Activated CD4-positive, CD25-positive, alpha-beta regulatory T cell (primary cell): ENCODE data around the gene RPN2.

Experiments used
- DNase-seq, 4 experiments: peaks; one replicate each; lab custom pipeline; 2025; lab: John Stamatoyannopoulos, UW

The RPN2 gene

DNA sequence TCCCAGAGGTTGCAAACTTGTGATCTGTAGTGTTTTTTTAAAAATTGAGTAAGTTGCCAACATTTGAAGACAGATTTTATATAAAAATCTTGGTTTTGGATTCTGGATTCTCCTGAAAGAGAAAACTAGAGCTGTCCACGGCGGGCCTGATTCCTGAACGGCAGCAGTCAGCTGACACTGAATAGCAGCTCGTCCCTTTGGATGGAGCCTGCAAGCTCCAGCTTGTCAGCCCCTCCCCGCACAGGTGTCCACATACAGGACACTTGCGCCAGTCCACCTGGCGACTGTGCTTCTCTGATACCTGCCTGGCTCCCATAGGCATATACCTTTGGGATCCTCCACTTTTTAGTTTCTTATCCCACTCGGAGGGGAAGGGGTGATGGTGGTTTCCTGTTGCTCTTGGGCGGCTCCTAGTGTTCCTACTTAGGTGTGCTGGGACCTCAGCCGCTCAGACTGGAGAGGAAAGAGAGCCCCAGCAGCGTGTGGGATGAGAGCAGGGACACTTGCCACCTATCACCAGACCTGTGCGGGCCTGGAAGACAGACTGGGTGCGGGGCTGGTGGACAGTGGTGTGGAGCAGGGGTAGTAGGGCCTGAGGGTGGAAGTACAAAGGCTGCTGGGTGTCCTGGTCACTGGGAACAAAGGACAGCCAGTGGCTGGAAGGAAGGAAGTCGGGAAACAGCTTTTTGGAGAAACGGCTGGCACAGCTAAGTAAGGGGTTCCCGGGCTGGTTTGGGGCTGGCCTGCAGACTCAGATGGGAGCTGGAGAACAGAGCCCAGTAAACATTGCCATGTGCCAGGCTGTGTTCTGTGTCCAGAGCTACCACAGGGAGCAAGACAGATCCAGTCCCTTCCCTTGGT is 64.2 kb downstream of the RPN2 start:
- no peak for DNase-seq

DNA sequence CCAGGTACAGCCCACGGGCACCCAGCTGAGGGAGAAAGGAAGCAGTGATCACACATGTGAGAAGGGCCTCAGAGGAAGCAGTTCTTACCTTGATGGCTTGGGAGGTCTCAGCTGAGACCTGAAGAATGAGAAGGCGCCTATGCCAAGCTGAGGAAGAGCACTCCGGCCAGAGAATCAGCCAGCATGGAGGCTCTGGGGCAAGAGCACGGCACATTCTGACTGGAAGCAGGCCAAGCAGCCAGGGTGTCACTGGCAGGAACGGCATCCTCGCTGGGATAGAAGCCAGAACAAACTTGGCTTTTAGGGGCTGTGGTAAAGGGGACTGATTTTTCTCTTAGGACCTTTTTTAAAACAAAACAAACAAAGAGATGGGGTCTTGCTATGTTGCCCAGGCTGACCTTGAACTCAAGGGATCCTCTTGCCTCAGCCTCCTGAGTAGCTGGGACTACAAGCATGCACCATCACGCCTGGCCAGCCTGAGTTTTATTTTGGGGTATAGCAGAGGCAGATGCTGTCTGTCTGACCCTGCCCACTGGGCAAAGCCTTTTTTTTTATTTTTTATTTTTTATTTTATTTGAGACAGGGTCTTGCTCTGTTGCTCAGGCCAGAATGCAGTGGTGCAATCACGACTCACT is 64.9 kb downstream of the RPN2 start:
- no peak for DNase-seq

- DNase-seq: no peak
These were observed 65.4 kb downstream of the RPN2 start for GRCh38 chr20:37244572-37244957.

DNA sequence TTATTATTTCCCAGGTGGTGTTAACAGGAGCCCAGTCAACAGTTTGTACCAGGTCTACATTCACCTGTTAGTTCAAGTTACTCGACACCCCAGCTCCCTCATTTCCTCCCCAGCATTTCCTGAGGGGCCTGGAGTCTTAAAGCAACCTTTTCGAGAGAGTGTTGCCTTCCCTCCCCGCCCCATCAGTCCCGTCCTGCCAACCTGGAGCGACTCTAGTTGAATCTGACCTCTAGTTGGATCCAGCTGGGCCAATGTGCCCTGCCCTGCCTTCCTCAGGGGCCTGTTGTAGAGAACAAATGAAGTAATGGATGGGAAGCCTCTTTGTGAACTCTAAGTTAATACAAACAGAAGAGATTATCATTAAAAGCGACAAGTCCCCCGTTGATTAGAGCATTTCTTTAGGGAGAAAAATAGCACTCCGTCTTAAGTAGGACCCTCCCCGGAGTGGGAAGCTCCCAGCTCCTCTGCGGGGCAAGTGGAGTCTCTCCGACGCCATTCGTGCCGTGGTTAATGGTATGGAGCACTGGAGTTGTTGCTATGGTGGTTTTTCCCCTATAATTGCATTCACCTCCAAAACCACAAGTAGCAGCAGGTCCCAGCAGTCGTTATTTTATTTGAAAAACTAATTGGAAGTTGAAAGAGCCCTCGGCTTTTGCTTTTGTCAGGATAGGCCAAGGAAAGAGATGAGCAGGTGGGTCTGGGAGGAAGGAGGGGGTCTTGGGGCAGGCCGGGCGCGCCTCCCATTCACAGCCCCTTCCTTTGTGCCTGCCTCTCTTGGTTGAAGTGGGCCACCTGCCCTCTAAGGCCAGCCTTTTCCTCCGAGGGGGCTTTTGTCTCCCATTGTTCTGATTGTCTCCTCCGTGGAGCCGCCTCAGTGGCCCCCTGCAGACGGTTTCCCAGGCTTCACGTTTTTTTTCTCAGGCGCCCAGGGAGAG is 66.4 kb downstream of the RPN2 start:
- DNase-seq: no peak

- DNase-seq: no peak
These were observed 67.6 kb downstream of the RPN2 start for GRCh38 chr20:37246736-37247135.

GRCh38 chr20:37247547-37247946 is 68.4 kb downstream of the RPN2 start:
- no peak for DNase-seq

DNA sequence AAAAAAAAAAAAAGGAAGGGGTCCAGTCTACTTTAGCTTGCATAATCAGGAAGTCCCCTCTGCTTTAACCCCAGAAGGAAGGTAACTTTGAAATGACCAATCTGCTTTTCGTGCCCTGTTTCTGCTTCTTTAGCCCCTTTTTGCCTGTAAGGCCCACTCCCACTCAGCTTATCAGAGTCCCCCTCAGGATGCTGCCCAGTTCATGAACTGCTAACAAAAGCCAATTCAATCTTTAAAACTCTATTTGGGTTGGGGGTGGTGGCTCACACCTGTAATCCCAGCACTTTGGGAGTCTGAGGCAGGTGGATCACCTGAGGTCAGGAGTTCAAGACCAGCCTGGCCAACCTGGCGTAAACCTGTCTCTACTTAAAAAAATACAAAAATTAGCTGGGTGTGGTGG is 70.2 kb downstream of the RPN2 start:
- DNase-seq: no peak

DNA sequence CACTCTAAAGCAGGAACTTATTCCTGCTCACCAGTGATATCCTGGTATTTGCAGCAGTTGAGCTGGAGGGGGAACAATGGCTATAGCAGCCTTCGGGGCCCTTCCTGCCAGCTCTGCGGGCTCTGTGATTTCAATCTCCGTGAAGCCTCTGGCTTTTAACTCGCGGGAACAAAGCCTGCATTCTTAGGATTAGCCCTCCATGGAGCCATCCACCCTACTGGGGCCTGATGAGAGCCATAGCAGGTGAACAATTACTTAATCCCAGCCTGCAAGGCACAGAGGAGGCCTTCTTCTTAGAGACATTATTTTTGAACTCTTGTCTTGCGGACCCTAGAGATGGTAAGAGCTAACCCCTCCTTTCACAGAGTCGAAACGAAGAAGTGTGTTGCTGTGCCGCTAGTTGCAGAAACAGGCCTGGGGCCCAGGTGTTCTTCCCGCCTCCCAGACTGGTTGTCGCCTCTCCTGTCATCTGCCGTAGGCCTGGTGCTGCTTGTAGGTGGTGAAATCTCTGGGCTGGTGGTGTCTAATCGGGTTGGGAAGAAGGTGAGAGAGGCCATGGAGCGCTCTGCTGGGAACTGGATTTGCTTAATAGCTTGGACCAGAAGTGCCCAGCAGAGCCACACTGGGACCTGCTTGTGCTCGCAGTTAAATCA is 72.8 kb downstream of the RPN2 start:
- DNase-seq: no peak

DNA sequence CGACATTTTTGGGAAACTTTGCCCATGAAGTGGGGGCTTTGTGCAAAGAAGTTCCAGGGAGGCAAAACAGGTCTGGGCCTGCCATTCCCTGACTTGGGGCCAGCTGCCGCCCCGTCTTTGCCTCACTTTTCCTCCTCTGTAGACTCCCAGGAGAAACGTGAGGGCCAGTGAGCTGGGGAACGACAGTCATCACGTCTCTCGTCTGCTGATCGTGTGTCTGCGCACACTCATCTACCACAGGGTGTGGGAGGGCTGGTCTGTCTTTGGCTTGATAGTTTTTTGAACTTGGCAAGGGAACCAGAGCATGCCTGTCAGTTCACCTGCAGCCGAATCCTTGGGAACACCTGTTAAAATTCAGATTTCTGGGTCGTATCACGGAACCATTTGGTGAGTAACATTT is 74.0 kb downstream of the RPN2 start:
- no peak for DNase-seq

DNA sequence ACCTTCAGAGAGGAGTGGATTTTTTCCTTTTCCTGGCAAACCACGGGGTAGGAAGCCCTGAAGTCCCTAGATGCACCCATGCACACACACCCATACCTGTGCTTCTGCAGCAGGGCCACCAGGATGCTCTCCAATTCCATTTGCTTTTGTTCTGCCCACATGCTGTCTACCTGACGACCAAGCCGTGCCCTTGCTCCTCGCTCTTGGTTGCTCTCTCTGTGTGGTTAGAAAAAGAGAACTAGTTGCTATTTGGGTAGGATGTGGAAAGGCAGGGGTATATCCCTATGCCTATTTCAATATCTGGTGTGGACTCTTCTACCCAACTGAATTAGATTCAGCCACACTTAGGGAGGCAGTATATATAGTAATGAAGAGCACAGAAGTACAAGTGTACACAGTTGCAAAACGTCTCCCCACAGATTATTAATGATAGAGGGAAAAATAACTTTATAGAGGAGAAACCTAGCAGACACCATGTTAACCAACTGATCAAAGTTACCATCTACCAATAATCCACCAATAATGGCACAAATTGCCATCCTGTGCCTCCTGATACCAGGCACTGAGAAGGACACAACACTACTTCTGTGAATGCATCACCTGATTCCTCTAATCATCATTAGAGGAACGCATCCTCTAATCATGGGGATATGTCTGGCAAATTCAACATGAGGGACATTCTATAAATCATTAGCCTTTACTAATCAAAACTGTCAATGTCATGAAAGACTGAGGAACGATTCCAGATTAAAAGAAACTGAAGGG is 75.2 kb downstream of the RPN2 start:
- no peak for DNase-seq

GRCh38 chr20:37256286-37256685 is 77.2 kb downstream of the RPN2 start:
- no peak for DNase-seq

- DNase-seq: no peak
These were observed 78.4 kb downstream of the RPN2 start for GRCh38 chr20:37257530-37257929.

GRCh38 chr20:37257988-37258387 is 78.9 kb downstream of the RPN2 start:
- DNase-seq: no peak

DNA sequence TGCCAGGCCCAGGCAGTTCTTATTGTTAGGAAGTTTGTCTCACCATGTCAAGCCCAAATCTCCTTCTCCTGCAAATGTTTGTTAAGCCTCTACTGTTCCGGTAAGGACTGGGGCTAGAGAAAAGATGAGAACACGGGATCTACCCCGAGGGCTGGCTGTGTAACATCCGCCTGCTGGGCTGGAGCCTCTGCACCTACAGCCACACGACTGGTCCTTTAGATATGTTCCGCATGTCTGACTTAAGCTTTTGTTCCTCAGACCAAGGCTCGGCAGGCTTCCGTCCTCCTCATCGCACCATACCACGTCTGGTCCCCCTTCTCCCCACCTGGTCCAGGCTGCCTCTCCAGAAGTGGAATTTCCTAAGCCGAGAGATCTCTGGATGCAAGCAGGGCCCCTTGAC is 79.9 kb downstream of the RPN2 start:
- no peak for DNase-seq

- DNase-seq: no peak
These were observed 80.7 kb downstream of the RPN2 start for GRCh38 chr20:37259865-37260264.

DNA sequence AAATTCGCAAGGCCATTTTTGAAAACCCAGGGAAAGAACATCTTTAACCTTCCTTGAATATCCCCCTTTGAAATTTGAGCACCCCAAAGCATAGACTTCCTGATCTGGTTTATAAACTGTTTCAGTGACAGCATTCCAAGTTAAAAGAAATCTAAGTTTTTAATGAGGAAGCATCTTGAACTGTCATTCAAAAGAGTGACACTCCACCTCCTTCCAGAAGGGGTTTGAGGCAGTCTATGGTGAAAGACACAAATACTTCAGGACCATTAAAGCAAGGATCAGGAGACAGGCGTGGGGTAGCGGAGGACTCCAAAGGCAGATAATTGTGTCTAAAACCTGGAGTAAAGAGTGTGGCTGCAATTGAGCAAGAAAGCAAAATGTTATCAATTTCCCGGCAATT is 81.8 kb downstream of the RPN2 start:
- DNase-seq: no peak

DNA sequence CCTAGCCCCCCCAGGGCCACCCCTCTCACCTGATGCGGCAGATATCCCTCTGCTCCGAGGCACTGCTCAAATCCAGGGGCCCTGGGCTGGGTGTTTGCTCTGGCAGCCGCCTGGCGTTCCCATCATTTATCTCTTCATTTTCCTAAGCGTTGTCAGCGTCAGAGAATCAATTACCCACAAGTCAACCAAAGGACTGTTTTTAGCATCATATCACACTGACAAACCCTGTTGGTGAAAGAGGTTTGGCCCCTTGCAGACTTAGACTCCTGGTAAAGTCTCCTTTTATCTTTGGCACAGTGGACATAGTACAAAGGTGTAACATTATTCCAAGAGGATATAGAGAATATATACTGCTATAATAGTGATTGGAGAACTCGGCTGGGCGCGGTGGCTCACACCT is 82.6 kb downstream of the RPN2 start, which contains the start of gene GHRH:
Gene GHRH (minus strand): TSS at position 101 of the 400 bp plus-strand sequence. CDS start 4,925 bp downstream, outside the sequence.
- DNase-seq: no peak

DNA sequence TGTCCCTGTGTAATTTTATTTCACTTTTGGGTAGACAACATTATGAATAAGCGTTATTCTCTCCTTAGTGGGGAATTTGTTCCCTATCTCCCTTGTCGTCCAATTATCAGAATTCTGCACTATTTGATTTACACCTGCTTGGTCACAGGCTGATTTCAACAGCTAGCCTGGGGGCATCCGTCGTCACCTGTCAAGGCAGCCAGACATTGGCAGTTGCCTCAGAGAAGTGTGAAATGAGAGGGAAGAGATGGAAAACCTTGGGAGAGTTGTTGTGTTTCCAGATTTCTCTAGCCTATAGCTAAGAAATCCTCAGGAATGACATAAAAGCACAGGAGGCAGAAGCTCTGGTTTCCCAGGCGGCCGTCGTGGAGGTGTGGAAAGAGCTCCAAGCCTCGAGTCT is 83.4 kb downstream of the RPN2 start:
- DNase-seq: no peak

GRCh38 chr20:37263686-37264085 is 84.6 kb downstream of the RPN2 start:
- DNase-seq: no peak

GRCh38 chr20:37265152-37265551 is 86.0 kb downstream of the RPN2 start:
- no peak for DNase-seq
